Spleen (tissue), 11 donors: Measurements from ENCODE around the gene OPCML. TPM values are rescaled to one million over a fixed set of nuclear protein-coding genes. Genes with fewer than 3 reads are reported as not detected.

Source experiments
- DNase-seq: peaks from one replicate; pipeline ENCODE4 v3.0.0-alpha.2; 2020
- H3K27ac ChIP-seq, 8 donors: fragments of 200-600 bp; sonication (generic) in 7 of 8; 1 replicate in 4 of 8; 2 replicates in 4 of 8; pipeline versions ENCODE4 v1.5.0 to v1.8.0; 2016 to 2021; ENCODE audit warnings: inconsistent platforms in 4 of 8, mild to moderate bottlenecking in 4 of 8, moderate library complexity in 1 of 8
- H3K27me3 ChIP-seq, 7 donors: fragments of 200-600 bp; sonication (generic) in 6 of 7; replicated peaks in 1 of 7; 1 replicate in 4 of 7; 2 replicates in 3 of 7; pipeline versions ENCODE4 v1.5.0 to v1.8.0; 2016 to 2021; ENCODE audit warnings: inconsistent platforms in 3 of 7, mild to moderate bottlenecking in 1 of 7
- H3K36me3 ChIP-seq, 6 donors: fragments of 200-600 bp; sonication (generic) in 5 of 6; 1 replicate in 4 of 6; 2 replicates in 2 of 6; pipeline versions ENCODE4 v1.5.0 to v1.8.0; 2016 to 2021; ENCODE audit warnings: inconsistent platforms in 2 of 6
- H3K4me1 ChIP-seq, 6 donors: fragments of 200-600 bp; sonication (generic) in 5 of 6; 1 replicate in 3 of 6; 2 replicates in 3 of 6; pipeline versions ENCODE4 v1.5.0 to v1.8.0; 2016 to 2021; ENCODE audit warnings: inconsistent platforms in 3 of 6
- H3K4me3 ChIP-seq, 8 donors: fragments of 200-600 bp; sonication (generic) in 7 of 8; 1 replicate in 4 of 8; 2 replicates in 4 of 8; pipeline versions ENCODE4 v1.5.0 to v1.8.0; 2016 to 2021; ENCODE audit warnings: inconsistent platforms in 4 of 8, mild to moderate bottlenecking in 4 of 8, moderate library complexity in 2 of 8
- H3K9me3 ChIP-seq, 8 donors: fragments of 200-600 bp; sonication (generic) in 7 of 8; 1 replicate in 4 of 8; 2 replicates in 4 of 8; pipeline versions ENCODE4 v1.5.0 to v1.8.0; 2016 to 2021; ENCODE audit warnings: inconsistent platforms in 4 of 8
- POLR2A ChIP-seq, 3 donors: fragments of 450-650 bp; IDR thresholded peaks; one replicate each; pipeline ENCODE4 v1.5.1; 2017; ENCODE audit warnings: antibody characterized with exemption in 3 of 3, mild to moderate bottlenecking in 1 of 3
- POLR2AphosphoS5 ChIP-seq, 3 donors: sonication (generic); formaldehyde crosslinking; IDR thresholded peaks; one replicate each; pipeline ENCODE4 v1.5.1; 2017; ENCODE audit warnings: antibody characterized with exemption in 3 of 3
- WGBS, 5 donors: extraction: QIAGEN DNeasy Blood & Tissue Kit in 3 of 5; methylation state at CpG; one replicate each; pipeline versions ENCODE4 v1.1.5 to v1.1.7; 2013 to 2018; 5-methylcytosine and 5-hydroxymethylcytosine counted together
- intact Hi-C: fragments of 100-400 bp; cut with DNase I; formaldehyde crosslinking; loops from one replicate; pipeline ENCODE4 v1.15.0; 2023; ENCODE audit warnings: low total_unique reads
- polyA plus RNA-seq, 3 donors: library from polyadenylated mRNA; stranded (reverse); fragments of 200-250 nt; gene quantifications; one replicate each; pipeline ENCODE4 v1.2.1, GENCODE V29; 2013
- total RNA-seq, 7 donors: library from RNA; depleted of rRNA in 3 of 7; stranded (reverse); fragments of >200 nt in 3 of 7; fragmentation: NEBNext Ultra II Directional in 4 of 7; extraction: Animal tissue kit (Norgen Biotek cat#: 25700) in 4 of 7; gene quantifications; one replicate each; pipeline versions ENCODE4 v1.1.0 to v1.2.1, GENCODE V29; 2016 to 2021
- TF ChIP-seq, protein P1 (sequence below), 11 experiments: fragments of 200-600 bp in 7 of 11; fragments of 450-650 bp in 4 of 11; sonication (generic) in 4 of 11; IDR thresholded peaks in 8 of 11; conservative IDR thresholded peaks in 3 of 11; 1 replicate in 7 of 11; 2 replicates in 4 of 11; pipeline versions ENCODE4 v1.4.0 to v1.8.0; 2016 to 2021; ENCODE audit warnings: antibody characterized with exemption in 11 of 11, inconsistent platforms in 4 of 11, mild to moderate bottlenecking in 1 of 11
- donor health status: healthy with polysubstance abuse.
- donor health status: DM: no; HTN: no; CAD: no; lungs with moderate emphysema.
- donor health status: DM: no; HTN: no; CAD: no.
- donor health status: Bipolar disorder and iron deficiency.
- donor health status: healthy.
- donor health status: DM: no; HTN: no; CAD: no.
- donor health status: DM: yes; HTN: yes; CAD: no.

Gene OPCML
- total and polyA plus RNA-seq, 10 donors: 0.09 to 10.7 (median 3.1) TPM

DNA sequence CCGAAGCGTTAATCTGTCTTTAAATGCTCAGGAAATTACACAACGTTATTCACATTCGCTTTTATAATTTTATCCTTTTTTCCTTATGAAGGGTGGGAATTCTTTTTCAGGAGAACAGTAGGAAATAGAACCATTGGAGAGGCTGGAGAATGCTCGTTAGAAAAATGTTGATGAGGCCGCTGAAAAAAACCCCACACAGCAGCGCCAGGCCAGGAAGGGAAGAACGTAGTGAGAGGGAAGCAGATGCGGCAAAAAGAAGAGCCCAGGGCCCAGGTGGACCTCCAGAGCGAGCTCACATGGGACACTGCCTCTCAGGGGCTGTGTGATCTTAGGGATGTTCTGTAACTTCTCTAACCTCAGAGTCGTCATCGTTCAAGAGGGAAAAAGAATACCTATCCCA, 691.6 kb downstream of the OPCML start:
- 83 to 89% (median 87%) methylated on average over 12 of the region's 12 CpGs for WGBS, 5 donors
- no peak for DNase-seq
- no peaks in the 10 kb centered on the region for H3K27me3 ChIP-seq
- TF ChIP-seq POLR2A (IDR thresholded peaks at IDR 0.05) (no peak), POLR2AphosphoS5 (IDR thresholded peaks at IDR 0.05) (no peak)
- TF ChIP-seq, protein P1, sequence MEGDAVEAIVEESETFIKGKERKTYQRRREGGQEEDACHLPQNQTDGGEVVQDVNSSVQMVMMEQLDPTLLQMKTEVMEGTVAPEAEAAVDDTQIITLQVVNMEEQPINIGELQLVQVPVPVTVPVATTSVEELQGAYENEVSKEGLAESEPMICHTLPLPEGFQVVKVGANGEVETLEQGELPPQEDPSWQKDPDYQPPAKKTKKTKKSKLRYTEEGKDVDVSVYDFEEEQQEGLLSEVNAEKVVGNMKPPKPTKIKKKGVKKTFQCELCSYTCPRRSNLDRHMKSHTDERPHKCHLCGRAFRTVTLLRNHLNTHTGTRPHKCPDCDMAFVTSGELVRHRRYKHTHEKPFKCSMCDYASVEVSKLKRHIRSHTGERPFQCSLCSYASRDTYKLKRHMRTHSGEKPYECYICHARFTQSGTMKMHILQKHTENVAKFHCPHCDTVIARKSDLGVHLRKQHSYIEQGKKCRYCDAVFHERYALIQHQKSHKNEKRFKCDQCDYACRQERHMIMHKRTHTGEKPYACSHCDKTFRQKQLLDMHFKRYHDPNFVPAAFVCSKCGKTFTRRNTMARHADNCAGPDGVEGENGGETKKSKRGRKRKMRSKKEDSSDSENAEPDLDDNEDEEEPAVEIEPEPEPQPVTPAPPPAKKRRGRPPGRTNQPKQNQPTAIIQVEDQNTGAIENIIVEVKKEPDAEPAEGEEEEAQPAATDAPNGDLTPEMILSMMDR (IDR thresholded peaks at IDR 0.05 in 8 of 11, conservative IDR thresholded peaks at IDR 0.05 in 3 of 11): no peak
- H3K4me3 ChIP-seq: no peak overlapping the region
- no peak overlapping the region for H3K27ac ChIP-seq
- H3K36me3 ChIP-seq: no peaks in the 10 kb centered on the region
- intact Hi-C loops: no loop called here
- peaks cover 0 to 11% (median 0%) of the 10 kb centered on the region in 8 donors for H3K9me3 ChIP-seq
- no peaks in the 10 kb centered on the region for H3K4me1 ChIP-seq

DNA sequence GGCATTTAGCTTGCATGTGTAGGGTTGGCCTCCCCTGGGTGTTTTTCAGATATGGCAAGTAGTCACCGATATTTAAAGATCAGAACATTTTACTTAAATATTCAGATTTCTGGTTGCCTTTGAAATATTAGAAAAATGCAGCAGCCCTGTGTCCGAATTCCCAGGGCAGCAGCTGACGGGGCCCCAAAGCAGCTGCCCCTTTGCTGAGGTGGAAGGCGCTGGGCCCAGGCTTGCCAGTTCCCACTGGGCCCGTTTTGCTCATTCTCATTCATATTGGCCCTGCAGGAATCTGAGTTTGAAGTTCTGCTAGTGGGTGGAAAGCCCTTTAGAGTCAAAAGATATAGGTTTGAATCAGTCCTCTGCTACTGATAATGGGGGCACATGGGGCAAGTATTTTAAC, 692.1 kb downstream of the OPCML start:
- no peak overlapping the region for H3K27ac ChIP-seq
- H3K4me1 ChIP-seq: no peaks in the 10 kb centered on the region
- TF ChIP-seq POLR2A (IDR thresholded peaks at IDR 0.05) (no peak), POLR2AphosphoS5 (IDR thresholded peaks at IDR 0.05) (no peak)
- TF ChIP-seq, protein P1 (IDR thresholded peaks at IDR 0.05 in 8 of 11, conservative IDR thresholded peaks at IDR 0.05 in 3 of 11): no peak
- peaks cover 0 to 11% (median 0%) of the 10 kb centered on the region in 8 donors for H3K9me3 ChIP-seq
- no peak overlapping the region for H3K4me3 ChIP-seq
- no peaks in the 10 kb centered on the region for H3K27me3 ChIP-seq
- intact Hi-C loops: no loop called here
- DNase-seq: no peak
- H3K36me3 ChIP-seq: no peaks in the 10 kb centered on the region
- 60 to 80% (median 63%) methylated on average over 5 of the region's 5 CpGs for WGBS, 5 donors

DNA sequence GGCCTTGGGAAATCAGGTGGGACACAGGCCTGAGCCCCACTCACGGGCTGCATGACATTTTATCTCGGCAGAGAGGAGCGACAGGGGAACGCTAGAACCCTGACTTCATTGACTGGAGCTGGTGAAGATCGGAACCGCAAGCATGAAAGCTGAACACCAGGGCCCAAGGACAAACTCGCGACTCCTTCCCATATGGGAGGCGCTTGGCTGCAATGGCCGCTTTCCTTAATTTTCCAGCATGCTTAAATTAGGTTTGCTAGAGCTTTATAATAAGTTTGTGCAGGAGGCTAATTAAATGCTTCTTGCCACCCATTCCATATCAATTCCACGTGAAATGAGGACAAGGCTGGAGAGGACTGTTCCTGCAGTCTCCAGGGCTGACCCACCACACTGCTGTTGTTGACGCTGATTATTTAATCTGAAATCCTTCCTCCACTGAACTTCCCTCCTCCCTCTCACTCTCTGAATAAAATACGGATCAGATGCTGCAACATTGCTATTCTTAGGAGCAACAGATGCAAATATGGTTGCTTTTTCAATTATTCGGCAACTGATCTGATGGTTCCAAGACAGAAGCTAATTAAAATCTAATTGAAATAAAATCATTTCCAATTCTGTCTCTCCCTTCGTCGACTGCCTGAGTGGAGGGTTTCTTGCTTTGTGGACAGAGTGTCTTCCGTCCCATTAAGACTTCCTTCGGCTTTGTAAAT, 692.9 kb downstream of the OPCML start:
- WGBS, 5 donors: 87 to 93% (median 93%) methylated on average over 18 of the region's 18 CpGs
- Histone ChIP-seq H3K4me3 (no peak overlapping the region), H3K27me3 (no peaks in the 10 kb centered on the region), H3K27ac (peak overlapping the region in 4 of 8 donors; percentile 17 to 68 (median 65)), H3K4me1 (no peaks in the 10 kb centered on the region), H3K9me3 (peaks cover 0 to 11% (median 0%) of the 10 kb centered on the region in 8 donors), H3K36me3 (no peaks in the 10 kb centered on the region)
- DNase-seq: no peak
- intact Hi-C loops: no loop called here
- TF ChIP-seq, protein P1 (IDR thresholded peaks at IDR 0.05 in 8 of 11, conservative IDR thresholded peaks at IDR 0.05 in 3 of 11): no peak
- TF ChIP-seq POLR2AphosphoS5 (IDR thresholded peaks at IDR 0.05): no peak
- no peak for TF ChIP-seq POLR2A (IDR thresholded peaks at IDR 0.05)

DNA sequence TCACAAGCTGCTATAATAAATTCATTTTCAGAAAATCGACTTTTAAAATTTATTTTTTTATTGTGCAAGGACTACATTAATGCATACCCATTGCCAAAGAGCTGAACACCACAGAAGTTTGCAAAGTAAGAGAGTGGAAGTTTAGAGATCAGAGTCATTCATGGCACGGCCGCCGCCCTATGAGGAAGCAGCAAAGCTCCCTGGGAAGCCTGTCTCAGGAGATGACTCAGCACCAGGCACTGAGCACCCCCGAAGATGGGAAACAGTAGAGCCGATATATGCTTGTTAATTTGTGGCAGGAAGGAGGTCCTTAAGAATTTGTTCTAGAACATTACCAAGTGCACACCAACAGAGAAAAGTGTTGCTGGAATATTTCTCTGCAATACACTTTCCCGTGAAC, 693.7 kb downstream of the OPCML start:
- no peaks in the 10 kb centered on the region for H3K4me1 ChIP-seq
- peaks cover 0 to 11% (median 0%) of the 10 kb centered on the region in 8 donors for H3K9me3 ChIP-seq
- H3K36me3 ChIP-seq: no peaks in the 10 kb centered on the region
- no peak for DNase-seq
- TF ChIP-seq POLR2AphosphoS5 (IDR thresholded peaks at IDR 0.05): peak in 1 of 3 donors; percentile 19
- no peak for TF ChIP-seq POLR2A (IDR thresholded peaks at IDR 0.05)
- TF ChIP-seq, protein P1 (IDR thresholded peaks at IDR 0.05 in 8 of 11, conservative IDR thresholded peaks at IDR 0.05 in 3 of 11): no peak
- peak overlapping the region in 5 of 8 donors; percentile 17 to 68 (median 64) for H3K27ac ChIP-seq
- no peaks in the 10 kb centered on the region for H3K27me3 ChIP-seq
- no peak overlapping the region for H3K4me3 ChIP-seq
- WGBS, 5 donors: 28 to 44% (median 30%) methylated on average over 7 of the region's 7 CpGs
- intact Hi-C loops: no loop called here
